Heart right ventricle (tissue), 16 donors: ENCODE results near the gene SEC11A. TPM values are rescaled to one million over a fixed set of nuclear protein-coding genes. Genes with fewer than 3 reads are reported as not detected.
"Not testable (repeated sequence)": the region's sequence is repeated elsewhere in the genome, so short reads cannot be mapped to it uniquely, and the experiment has no call there.

Experiments used
- ATAC-seq, 8 donors: fragments of 200-7000 bp; cut with Tn5 transposase; one replicate each; pipeline ENCODE4 v1.9.1; 2020; ENCODE audit warnings: mild to moderate bottlenecking in 8 of 8, moderate library complexity in 8 of 8, moderate number of reproducible peaks in 1 of 8
- DNase-seq, 2 donors: peaks; one replicate each; pipeline ENCODE4 v3.0.0-alpha.2; 2020
- H3K27ac ChIP-seq, 10 donors: fragments of 200-600 bp; sonication (generic) in 2 of 10; one replicate each; pipeline versions ENCODE4 v1.5.0 to v1.8.0; 2020 to 2022; ENCODE audit warnings: mild to moderate bottlenecking in 3 of 10
- H3K27me3 ChIP-seq, 7 donors: fragments of 200-600 bp; one replicate each; pipeline ENCODE4 v1.8.0; 2021 to 2022; ENCODE audit warnings: mild to moderate bottlenecking in 2 of 7
- H3K36me3 ChIP-seq, 9 donors: fragments of 200-600 bp; sonication (generic) in 1 of 9; one replicate each; pipeline versions ENCODE4 v1.5.0 to v1.8.0; 2020 to 2022; ENCODE audit warnings: mild to moderate bottlenecking in 2 of 9
- H3K4me1 ChIP-seq, 9 donors: fragments of 200-600 bp; sonication (generic) in 1 of 9; one replicate each; pipeline versions ENCODE4 v1.5.0 to v1.8.0; 2020 to 2022; ENCODE audit warnings: mild to moderate bottlenecking in 4 of 9
- H3K4me3 ChIP-seq, 10 donors: fragments of 200-600 bp; sonication (generic) in 2 of 10; one replicate each; pipeline versions ENCODE4 v1.5.0 to v1.8.0; 2020 to 2022; ENCODE audit warnings: mild to moderate bottlenecking in 7 of 10, moderate library complexity in 2 of 10
- H3K9me3 ChIP-seq, 11 donors: fragments of 200-600 bp in 10 of 11; sonication (generic) in 2 of 11; one replicate each; pipeline versions ENCODE4 v1.5.0 to v1.8.0; 2013 to 2022; ENCODE audit warnings: mild to moderate bottlenecking in 2 of 11, control low read depth in 1 of 11, moderate library complexity in 1 of 11
- WGBS, 2 donors: extraction: QIAGEN DNeasy Blood & Tissue Kit; methylation state at CpG; one replicate each; pipeline ENCODE4 v1.1.7; 2013; ENCODE audit warnings: inconsistent platforms in 1 of 2; 5-methylcytosine and 5-hydroxymethylcytosine counted together
- intact Hi-C, 10 donors: fragments of 100-400 bp; cut with DNase I; formaldehyde crosslinking; loops; one replicate each; pipeline versions ENCODE4 v1.11.1 to v1.14.2; 2022
- polyA plus RNA-seq, 2 donors: library from polyadenylated mRNA; stranded (reverse); fragments of 200-250 nt; gene quantifications; one replicate each; pipeline ENCODE4 v1.2.3, GENCODE V29; 2013
- total RNA-seq, 10 donors: library from RNA; stranded (reverse); fragmentation: NEBNext Ultra II Directional in 3 of 10; extraction: Animal tissue kit (Norgen Biotek cat#: 25700) in 3 of 10; gene quantifications; one replicate each; pipeline versions ENCODE4 v1.2.1 to v1.2.4, GENCODE V29; 2021 to 2023
- TF ChIP-seq, protein P1 (sequence below), 9 donors: fragments of 200-600 bp; sonication (generic) in 2 of 9; IDR thresholded peaks; one replicate each; pipeline versions ENCODE4 v1.5.0 to v1.8.0; 2021 to 2022; ENCODE audit warnings: antibody characterized with exemption in 9 of 9, mild to moderate bottlenecking in 5 of 9, moderate library complexity in 1 of 9
- donor health status: Arrhythmogenic right ventricular cardiomyopathy.
- donor health status: ischemic (EF 13 %, LVEDD 7.1; RV severe dilation, severe dysfunction).
- donor health status: healthy with polysubstance abuse.
- donor health status: DM: no; HTN: yes; CAD: no.
- donor health status: DM: no; HTN: no; CAD: no.
- donor health status: ischemic (EF 25% LVEDD 6.9; RV normal size, moderate dysfunction).
- donor health status: ischemic (EF 25% LVEDD 5.7; RV mildly dilated, moderate dysfunction).
- donor health status: healthy.
- donor health status: DM: yes; HTN: yes; CAD: no.
- donor health status: Ischemic cardiomyopathy.
- donor health status: ischemic (EF 35%, LVEDD 5.7; RV mildly dilated, moderate dysfunction).
- donor health status: nonischemic (EF 11% LVEDD 7.7; RV severe dilation, severe dysfunction).
- donor health status: DM: yes; HTN: yes; CAD: no.
- donor health status: PGD.
- donor health status: ischemic (EF 29% LVEDD 5.4; RV normal size, mild dysfunction).
- donor health status: nonischemic (EF 23%, LVEDD 6.1; RV moderate dilation, normal function).

The SEC11A gene
- total and polyA plus RNA-seq, 12 donors = 65.9 to 123 (median 78.6) TPM

DNA sequence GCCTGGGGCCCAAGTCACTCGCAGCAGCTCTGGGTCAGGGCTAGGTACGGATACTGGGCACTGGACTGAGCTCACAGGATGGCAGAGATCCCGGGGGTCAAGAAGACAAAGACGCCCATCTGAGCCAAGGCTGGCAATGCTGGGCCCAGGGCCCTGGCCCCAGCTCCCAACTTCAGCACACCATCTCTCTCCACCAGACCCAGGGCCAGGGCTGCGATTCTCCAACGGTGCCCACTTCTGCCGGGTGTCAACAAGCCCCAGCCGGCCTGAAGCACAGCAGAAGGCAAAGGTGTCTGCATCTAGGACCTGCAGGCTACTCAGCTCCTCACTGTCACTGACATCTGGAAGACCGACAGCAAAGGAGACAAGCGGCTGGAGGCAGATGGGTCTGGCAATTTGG lies 70.4 kb downstream of the SEC11A start:
- intact Hi-C loops = no loop called here
- H3K27ac ChIP-seq = no peak overlapping the region
- ATAC-seq = peak in 4 of 8 donors; percentile 13 to 31 (median 20)
- no peaks in the 10 kb centered on the region for H3K9me3 ChIP-seq
- H3K4me1 ChIP-seq = peaks cover 0 to 25% (median 14%) of the 10 kb centered on the region in 9 donors
- H3K4me3 ChIP-seq = no peak overlapping the region
- TF ChIP-seq, protein P1, sequence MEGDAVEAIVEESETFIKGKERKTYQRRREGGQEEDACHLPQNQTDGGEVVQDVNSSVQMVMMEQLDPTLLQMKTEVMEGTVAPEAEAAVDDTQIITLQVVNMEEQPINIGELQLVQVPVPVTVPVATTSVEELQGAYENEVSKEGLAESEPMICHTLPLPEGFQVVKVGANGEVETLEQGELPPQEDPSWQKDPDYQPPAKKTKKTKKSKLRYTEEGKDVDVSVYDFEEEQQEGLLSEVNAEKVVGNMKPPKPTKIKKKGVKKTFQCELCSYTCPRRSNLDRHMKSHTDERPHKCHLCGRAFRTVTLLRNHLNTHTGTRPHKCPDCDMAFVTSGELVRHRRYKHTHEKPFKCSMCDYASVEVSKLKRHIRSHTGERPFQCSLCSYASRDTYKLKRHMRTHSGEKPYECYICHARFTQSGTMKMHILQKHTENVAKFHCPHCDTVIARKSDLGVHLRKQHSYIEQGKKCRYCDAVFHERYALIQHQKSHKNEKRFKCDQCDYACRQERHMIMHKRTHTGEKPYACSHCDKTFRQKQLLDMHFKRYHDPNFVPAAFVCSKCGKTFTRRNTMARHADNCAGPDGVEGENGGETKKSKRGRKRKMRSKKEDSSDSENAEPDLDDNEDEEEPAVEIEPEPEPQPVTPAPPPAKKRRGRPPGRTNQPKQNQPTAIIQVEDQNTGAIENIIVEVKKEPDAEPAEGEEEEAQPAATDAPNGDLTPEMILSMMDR (IDR thresholded peaks at IDR 0.05) = no peak
- no peak for DNase-seq
- H3K36me3 ChIP-seq = peaks cover 0 to 100% (median 81%) of the 10 kb centered on the region in 9 donors
- WGBS, 2 donors = 89 to 94% methylated on average over 10 of the region's 10 CpGs
- H3K27me3 ChIP-seq = no peaks in the 10 kb centered on the region

DNA sequence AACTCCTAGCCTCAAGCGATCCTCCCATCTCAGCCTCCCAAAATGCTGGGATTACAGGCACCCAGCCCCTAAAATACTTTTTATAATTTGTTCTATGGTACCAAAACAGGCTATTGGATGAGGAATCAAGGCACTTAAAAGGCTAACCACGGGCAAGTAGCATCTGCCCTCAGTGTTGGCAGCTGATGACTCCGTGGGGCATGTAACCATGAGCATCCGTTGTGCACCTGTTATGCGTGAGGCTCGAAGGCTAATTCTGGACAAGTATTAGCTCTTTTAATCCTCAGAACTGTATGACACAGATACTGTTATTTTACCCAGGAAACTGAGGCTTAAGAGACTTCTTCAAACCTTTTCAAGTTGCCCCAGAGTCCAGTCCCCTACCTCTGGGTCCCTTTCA lies 72.1 kb downstream of the SEC11A start:
- H3K36me3 ChIP-seq = peaks cover 0 to 100% (median 92%) of the 10 kb centered on the region in 9 donors
- DNase-seq (no peak), ATAC-seq (no peak)
- H3K4me1 ChIP-seq = peaks cover 0 to 9% (median 7%) of the 10 kb centered on the region in 9 donors
- TF ChIP-seq, protein P1 (IDR thresholded peaks at IDR 0.05) = no peak
- WGBS, 2 donors = 91 to 93% methylated on average over 6 of the region's 6 CpGs
- intact Hi-C loops = loop anchor here in 1 of 10 donors (5.0 kb wide), 1 partner anchor 37 kb away; no protein-coding TSS in a partner anchor
- no peak overlapping the region for H3K4me3 ChIP-seq
- H3K27me3 ChIP-seq = no peaks in the 10 kb centered on the region
- no peaks in the 10 kb centered on the region for H3K9me3 ChIP-seq
- no peak overlapping the region for H3K27ac ChIP-seq

DNA sequence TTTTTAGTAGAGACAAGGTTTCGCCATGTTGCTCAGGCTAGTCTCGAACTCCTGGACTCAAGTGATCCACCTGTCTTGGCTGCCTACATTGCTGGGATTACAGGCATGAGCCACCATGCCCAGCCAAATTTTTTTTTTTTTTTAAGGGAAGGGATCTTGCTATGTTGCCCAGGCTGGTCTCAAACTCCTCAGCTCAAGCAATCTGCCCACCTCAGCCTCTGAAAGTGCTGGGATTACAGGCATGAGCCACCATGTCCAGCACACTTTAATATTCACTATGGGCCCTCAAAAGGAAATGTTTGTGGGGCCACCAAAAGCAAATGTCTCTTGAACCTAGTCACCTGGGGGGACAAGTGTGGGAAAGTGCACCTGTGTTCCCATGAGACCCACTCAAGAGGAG lies 73.3 kb downstream of the SEC11A start:
- intact Hi-C loops = loop anchor here in 1 of 10 donors (5.0 kb wide), 1 partner anchor 35 kb away; no protein-coding TSS in a partner anchor
- 74 to 95% methylated on average over 2 of the region's 2 CpGs for WGBS, 2 donors
- not testable (repeated sequence) for ATAC-seq

DNA sequence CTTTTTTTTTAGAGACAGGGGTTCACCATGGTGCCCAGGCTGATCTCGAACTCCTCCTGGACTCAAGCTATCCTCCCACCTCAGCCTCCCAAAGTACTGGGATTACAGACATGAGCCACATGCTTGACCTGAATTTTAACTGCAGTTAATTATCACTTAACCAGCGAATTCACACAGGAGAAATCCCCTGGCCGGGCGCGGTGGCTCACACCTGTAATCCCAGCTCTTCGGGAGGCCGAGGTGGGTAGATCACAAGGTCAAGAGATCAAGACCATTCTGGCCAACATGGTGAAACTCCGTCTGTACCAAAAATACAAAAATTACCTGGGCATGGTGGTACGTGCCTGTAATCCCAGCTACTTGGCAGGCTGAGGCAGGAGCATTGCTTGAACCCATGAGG lies 74.1 kb downstream of the SEC11A start:
- intact Hi-C loops = loop anchor here in 1 of 10 donors (5.0 kb wide), 1 partner anchor 35 kb away; no protein-coding TSS in a partner anchor
- 94 to 98% methylated on average over 9 of the region's 9 CpGs for WGBS, 2 donors
- H3K27me3 ChIP-seq, DNase-seq, H3K9me3 ChIP-seq, ATAC-seq, H3K4me3 ChIP-seq, H3K27ac ChIP-seq: not testable (repeated sequence)
- Histone ChIP-seq H3K4me1 (peaks cover 0 to 10% (median 0%) of the 10 kb centered on the region in 9 donors), H3K36me3 (peaks cover 0 to 99% (median 73%) of the 10 kb centered on the region in 9 donors)

More for the DNA sequence above, 73.3 kb downstream of the SEC11A start:
- H3K27me3 ChIP-seq, H3K4me1 ChIP-seq, H3K9me3 ChIP-seq, H3K27ac ChIP-seq, DNase-seq, H3K4me3 ChIP-seq: not testable (repeated sequence)
- H3K36me3 ChIP-seq = peaks cover 0 to 100% (median 81%) of the 10 kb centered on the region in 9 donors

DNA sequence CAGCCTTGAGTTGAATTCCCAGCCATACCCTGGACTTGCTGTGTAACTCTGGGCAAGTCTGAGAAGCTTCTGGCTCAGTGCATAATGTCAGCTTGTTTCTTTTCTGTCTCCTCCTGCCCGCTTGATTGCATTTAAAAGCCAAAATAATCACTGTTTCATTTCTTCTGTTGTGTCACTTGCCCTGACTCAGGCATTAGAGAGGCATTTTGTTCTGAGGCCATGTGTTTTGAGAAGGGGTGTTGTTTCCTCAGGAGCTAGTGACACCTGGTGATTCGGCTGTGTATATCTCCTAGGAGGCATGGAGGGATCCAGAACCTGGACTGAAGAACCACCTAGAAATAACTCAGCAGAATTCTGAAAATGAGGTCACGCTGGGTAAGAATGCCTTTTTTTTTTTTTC lies 77.8 kb downstream of the SEC11A start:
- no peak overlapping the region for H3K4me3 ChIP-seq
- peak overlapping the region in 1 of 10 donors; percentile 35 for H3K27ac ChIP-seq
- H3K4me1 ChIP-seq = peaks cover 0 to 30% (median 22%) of the 10 kb centered on the region in 9 donors
- DNase-seq = no peak
- ATAC-seq = no peak
- H3K27me3 ChIP-seq = no peaks in the 10 kb centered on the region
- 67 to 72% methylated on average over 3 of the region's 3 CpGs for WGBS, 2 donors
- no peaks in the 10 kb centered on the region for H3K9me3 ChIP-seq
- peaks cover 0 to 77% (median 40%) of the 10 kb centered on the region in 9 donors for H3K36me3 ChIP-seq
- TF ChIP-seq, protein P1 (IDR thresholded peaks at IDR 0.05) = peak in 1 of 9 donors; percentile 25
- intact Hi-C loops = loop anchor here in 1 of 10 donors (5.0 kb wide), 1 partner anchor 36 kb away; the partner anchor contains the start of gene ZSCAN2
